ENCODE measurements around the gene SCPEP1. TPM values are rescaled to one million over a fixed set of nuclear protein-coding genes. Genes with fewer than 3 reads are reported as not detected.

The SCPEP1 gene
- total and polyA plus RNA-seq, 8 donors: 6.7 to 74.9 (median 35.8) TPM

GRCh38 chr17:57004944-57005579, 27.1 kb downstream of the SCPEP1 start:
- WGBS, 5 donors: 56 to 69% (median 63%) methylated on average over 8 of the region's 8 CpGs
- Histone ChIP-seq H3K36me3 (peaks cover 13 to 70% (median 53%) of the 10 kb centered on the region in 4 donors), H3K9me3 (no peaks in the 10 kb centered on the region), H3K27me3 (no peaks in the 10 kb centered on the region), H3K4me3 (no peak overlapping the region), H3K27ac (no peak overlapping the region), H3K4me1 (peaks cover 0 to 9% (median 4%) of the 10 kb centered on the region in 4 donors)
- DNase-seq: peak; percentile 30 to 39
- no peak for TF ChIP-seq EP300 (IDR thresholded peaks at IDR 0.05)
- TF ChIP-seq CTCF (IDR thresholded peaks at IDR 0.05): peak in 4 of 7 experiments; percentile 33 to 54 (median 40)
- no peak for TF ChIP-seq POLR2AphosphoS5 (IDR thresholded peaks at IDR 0.05)
- TF ChIP-seq POLR2A (IDR thresholded peaks at IDR 0.05): no peak
- intact Hi-C loops (cut with DNase I; ENCODE audit: low total_unique reads): loop anchor here (10.0 kb wide), 1 partner anchor 50 kb away; no protein-coding TSS in a partner anchor

GRCh38 chr17:57006040-57006439, 28.1 kb downstream of the SCPEP1 start:
- TF ChIP-seq EP300 (IDR thresholded peaks at IDR 0.05) (no peak), POLR2A (IDR thresholded peaks at IDR 0.05) (no peak), CTCF (IDR thresholded peaks at IDR 0.05) (no peak), POLR2AphosphoS5 (IDR thresholded peaks at IDR 0.05) (no peak)
- DNase-seq: no peak
- WGBS, 5 donors: 94 to 100% (median 100%) methylated on average over 2 of the region's 2 CpGs
- H3K9me3 ChIP-seq: no peaks in the 10 kb centered on the region
- no peaks in the 10 kb centered on the region for H3K27me3 ChIP-seq
- no peak overlapping the region for H3K27ac ChIP-seq
- no peak overlapping the region for H3K4me3 ChIP-seq
- H3K4me1 ChIP-seq: peaks cover 0 to 16% (median 8%) of the 10 kb centered on the region in 4 donors
- peaks cover 10 to 60% (median 47%) of the 10 kb centered on the region in 4 donors for H3K36me3 ChIP-seq
- intact Hi-C loops (cut with DNase I; ENCODE audit: low total_unique reads): loop anchor here (10.0 kb wide), 1 partner anchor 49 kb away; no protein-coding TSS in a partner anchor

- no peak for DNase-seq
- Histone ChIP-seq H3K4me1 (peaks cover 0 to 16% (median 8%) of the 10 kb centered on the region in 4 donors), H3K27me3 (no peaks in the 10 kb centered on the region), H3K27ac (no peak overlapping the region), H3K4me3 (no peak overlapping the region), H3K9me3 (no peaks in the 10 kb centered on the region), H3K36me3 (peaks cover 0 to 31% (median 18%) of the 10 kb centered on the region in 4 donors)
- TF ChIP-seq POLR2AphosphoS5 (IDR thresholded peaks at IDR 0.05) (no peak), EP300 (IDR thresholded peaks at IDR 0.05) (no peak), CTCF (IDR thresholded peaks at IDR 0.05) (no peak), POLR2A (IDR thresholded peaks at IDR 0.05) (no peak)
- intact Hi-C loops (cut with DNase I; ENCODE audit: low total_unique reads): loop anchor here (10.0 kb wide), 1 partner anchor 46 kb away; no protein-coding TSS in a partner anchor
- WGBS, 5 donors: 71 to 89% (median 82%) methylated on average over 2 of the region's 2 CpGs
These were observed 31.0 kb downstream of the SCPEP1 start for GRCh38 chr17:57008958-57009357.

- no peak overlapping the region for H3K27ac ChIP-seq
- no peaks in the 10 kb centered on the region for H3K9me3 ChIP-seq
- peaks cover 0 to 16% (median 8%) of the 10 kb centered on the region in 4 donors for H3K4me1 ChIP-seq
- WGBS, 5 donors: 25 to 30% (median 27%) methylated on average over 7 of the region's 7 CpGs
- intact Hi-C loops (cut with DNase I; ENCODE audit: low total_unique reads): loop anchor here (10.0 kb wide), 1 partner anchor 45 kb away; no protein-coding TSS in a partner anchor
- peaks cover 0 to 23% (median 11%) of the 10 kb centered on the region in 4 donors for H3K36me3 ChIP-seq
- TF ChIP-seq POLR2A (IDR thresholded peaks at IDR 0.05): no peak
- TF ChIP-seq EP300 (IDR thresholded peaks at IDR 0.05): no peak
- TF ChIP-seq POLR2AphosphoS5 (IDR thresholded peaks at IDR 0.05): peak in 1 of 3 donors; percentile 19
- peak in 5 of 7 experiments; percentile 62 to 74 (median 65) for TF ChIP-seq CTCF (IDR thresholded peaks at IDR 0.05)
- no peaks in the 10 kb centered on the region for H3K27me3 ChIP-seq
- H3K4me3 ChIP-seq: no peak overlapping the region
- DNase-seq: peak; percentile 69 to 80
These were observed 32.0 kb downstream of the SCPEP1 start for GRCh38 chr17:57009737-57010445.
